Activated CD8-positive, alpha-beta memory T cell treated with anti-CD3 and anti-CD28 coated beads for 4 hours (primary cell): ENCODE measurements around the gene ZBTB7B.
"Not testable (repeated sequence)": the region's sequence is repeated elsewhere in the genome, so short reads cannot be mapped to it uniquely, and the experiment has no call there.

Experiments
- DNase-seq, 2 donors: peaks; one replicate each; pipeline ENCODE4 v3.0.0-alpha.2; 2020; ENCODE audit warnings: low read depth in 2 of 2

ZBTB7B gene

DNA sequence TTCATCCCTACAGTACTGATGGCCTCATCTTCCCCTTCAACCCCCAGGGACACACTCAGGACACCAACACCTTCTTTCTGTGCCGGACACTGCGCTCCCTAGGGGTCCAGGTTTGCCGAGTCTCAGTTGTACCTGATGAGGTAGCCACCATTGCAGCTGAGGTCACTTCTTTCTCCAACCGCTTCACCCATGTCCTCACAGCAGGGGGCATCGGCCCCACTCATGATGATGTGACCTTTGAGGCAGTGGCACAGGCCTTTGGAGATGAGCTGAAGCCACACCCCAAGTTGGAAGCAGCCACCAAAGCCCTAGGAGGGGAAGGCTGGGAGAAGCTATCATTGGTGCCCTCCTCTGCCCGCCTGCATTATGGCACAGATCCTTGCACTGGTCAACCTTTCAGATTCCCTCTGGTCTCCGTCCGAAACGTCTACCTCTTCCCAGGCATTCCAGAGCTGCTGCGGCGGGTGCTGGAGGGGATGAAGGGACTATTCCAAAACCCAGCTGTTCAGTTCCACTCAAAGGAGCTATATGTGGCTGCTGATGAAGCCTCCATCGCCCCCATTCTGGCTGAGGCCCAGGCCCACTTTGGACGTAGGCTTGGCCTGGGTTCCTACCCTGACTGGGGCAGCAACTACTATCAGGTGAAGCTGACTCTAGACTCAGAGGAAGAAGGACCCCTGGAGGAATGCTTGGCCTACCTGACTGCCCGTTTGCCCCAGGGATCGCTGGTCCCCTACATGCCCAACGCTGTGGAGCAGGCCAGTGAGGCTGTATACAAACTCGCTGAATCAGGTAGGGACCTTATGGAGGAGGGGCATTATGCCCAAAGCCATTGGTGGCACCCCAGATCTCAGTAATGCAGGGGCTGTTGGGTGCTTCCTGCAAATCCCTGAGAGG lies 14.3 kb upstream of the ZBTB7B start:
- no peak for DNase-seq

- DNase-seq: no peak
Measured at GRCh38 chr1:154989195-154989860, 13.3 kb upstream of the ZBTB7B start.

- DNase-seq: no peak
Measured at GRCh38 chr1:154990276-154990675, 12.3 kb upstream of the ZBTB7B start.

DNA sequence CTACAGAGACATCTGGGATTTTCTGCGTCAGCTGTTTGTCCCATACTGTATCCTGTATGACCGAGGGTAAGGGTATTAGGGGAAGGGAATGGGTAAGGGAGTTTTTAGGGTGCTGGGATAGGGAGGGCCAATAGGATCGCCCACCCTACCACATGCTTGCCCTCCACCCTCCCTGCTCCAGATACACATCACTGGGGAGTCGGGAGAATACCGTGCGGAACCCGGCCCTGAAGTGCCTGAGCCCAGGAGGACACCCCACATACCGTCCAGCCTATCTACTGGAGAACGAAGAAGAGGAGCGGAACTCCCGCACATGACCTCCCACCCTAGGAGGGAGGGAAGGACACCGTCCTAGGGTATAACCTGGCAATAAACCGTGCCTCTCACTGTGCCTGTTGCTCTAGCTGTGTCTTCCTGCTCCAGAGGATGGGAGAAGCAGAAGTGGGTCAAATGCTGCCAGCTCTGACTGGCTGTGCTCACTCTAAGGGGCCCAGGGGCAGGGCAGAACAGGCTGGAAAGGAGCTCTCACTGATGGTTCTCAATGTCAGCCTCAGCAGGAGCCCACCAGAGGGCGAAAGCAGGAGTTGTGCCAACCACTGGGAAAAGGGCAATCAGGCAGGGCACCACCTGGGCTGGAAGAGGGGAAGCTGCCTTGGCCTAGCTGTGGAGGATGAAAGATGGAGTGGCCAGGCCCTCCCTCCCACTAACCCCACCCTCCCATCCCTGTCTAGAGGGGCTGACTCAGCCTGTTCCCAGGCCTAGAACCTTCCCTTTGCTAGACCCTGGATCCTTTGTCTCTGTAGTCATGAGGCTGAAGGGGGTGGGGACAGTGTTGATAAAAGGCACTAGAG lies 9.7 kb upstream of the ZBTB7B start:
- DNase-seq: no peak

DNA sequence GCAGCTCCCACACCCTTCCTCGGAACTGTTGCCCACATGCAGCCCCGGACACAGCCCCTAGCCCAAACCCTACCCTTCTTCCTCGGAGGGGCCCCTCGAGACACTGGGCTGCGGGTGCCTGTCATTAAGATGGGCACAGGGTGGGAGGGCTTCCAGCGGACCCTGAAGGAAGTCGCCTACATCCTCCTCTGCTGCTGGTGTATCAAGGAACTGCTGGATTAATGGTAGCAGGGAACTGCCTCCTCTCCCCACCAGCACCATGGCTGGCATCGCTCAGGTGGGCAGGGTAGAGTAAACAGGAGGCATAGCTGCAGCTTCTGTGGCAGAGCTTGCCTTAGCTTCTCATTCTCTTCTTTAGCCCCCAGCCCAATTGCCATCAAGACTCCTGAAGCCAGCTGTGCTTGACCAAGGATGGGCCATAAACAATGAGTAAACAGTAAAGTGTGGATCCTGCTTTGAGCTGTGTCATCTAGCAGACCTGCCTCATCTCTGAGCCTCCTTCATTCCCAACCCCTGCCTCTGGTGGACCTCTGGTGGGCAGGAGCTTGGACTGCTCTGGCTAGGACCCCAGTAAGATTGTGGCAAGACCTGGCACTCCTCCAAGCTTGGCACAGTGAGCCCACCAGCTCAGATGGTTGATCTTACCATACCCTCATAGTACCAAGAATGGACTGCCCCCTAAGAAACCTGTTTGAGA lies 8.9 kb upstream of the ZBTB7B start, which contains the start of gene LENEP:
TSS of gene LENEP (plus strand) at position 15 of the 697 bp plus-strand sequence. CDS start at position 37, 22 bp downstream.
- DNase-seq: no peak

DNA sequence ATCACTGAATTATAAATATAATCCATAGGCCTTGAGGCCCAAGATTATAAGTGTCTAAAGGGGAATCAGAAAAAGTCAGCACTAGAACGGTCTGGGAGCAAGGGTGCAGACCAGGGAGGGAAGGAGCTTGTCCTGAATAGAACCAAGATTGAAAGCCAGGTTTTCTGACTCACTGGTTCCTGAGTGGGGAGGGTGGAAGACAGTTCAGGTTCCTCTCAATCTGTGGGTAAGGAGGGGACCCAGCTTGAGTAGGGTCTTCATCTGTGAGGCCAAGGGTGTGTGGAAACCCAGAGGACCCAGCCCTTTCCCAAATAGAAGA lies 8.4 kb upstream of the ZBTB7B start:
- DNase-seq: no peak

GRCh38 chr1:154994591-154994990 lies 8.0 kb upstream of the ZBTB7B start:
- DNase-seq: no peak

DNA sequence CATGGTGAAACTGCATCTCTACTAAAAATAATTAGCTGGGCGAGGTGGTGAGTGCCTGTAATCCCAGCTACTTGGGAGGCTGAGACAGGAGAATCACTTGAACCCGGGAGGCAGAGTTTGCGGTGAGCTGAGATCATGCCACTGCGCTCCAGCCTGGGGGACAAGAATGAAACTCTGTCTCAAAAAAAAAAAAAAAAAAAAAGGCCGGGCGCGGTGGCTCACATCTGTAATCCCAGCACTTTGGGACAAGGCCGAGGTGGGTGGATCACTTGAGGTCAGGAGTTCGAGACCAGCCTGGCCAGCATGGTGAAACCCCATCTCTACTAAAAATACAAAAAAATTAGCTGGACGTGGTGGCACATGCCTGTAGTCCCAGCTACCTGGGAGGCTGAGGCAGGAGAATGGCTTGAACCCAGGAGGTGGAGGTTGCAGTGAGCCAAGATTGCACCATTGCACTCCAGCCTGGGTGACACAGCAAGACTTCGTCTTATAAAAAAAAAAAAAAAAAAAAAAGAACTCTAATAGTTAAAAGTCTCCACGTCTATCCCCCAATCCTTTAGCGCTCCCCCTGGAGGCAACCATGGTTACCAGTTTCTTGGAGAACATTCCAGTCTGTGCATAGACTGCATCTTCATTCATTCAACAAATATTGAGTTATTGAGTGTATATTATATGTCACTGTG lies 7.2 kb upstream of the ZBTB7B start:
- DNase-seq: not testable (repeated sequence)

DNA sequence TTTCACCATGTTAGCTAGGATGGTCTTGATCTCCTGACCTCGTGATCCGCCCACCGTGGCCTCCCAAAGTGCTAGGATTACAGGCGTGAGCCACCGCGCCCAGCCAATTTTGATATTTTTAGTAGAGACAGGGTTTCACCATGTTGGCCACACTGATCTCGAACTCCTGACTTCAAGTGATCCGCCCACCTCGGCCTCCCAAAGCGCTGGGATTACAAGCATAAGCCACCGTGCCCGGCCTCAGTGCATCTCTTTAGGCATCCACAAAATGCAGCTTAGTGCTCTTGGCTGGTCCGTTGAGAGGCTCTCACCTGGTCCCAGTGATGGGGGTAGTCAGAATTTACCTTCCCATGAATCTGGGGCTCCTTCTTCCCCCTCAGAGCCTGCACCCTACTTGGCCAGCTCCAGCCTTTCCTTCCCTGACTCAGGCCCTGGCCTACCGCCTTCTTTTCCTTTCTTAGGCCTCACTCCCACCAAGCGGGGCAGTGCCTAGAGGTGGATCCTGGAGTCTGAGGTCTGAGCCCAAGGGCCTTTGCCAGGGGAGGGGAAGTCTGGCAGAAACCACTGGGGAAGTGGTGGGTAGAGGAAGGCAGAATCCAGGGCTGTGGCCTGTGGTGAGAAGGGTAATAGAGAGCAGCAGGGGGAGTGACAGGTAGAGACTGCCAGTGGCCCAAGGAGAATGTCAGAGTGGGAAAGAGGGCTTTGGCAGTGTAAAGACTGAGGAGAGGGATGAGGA lies 5.5 kb upstream of the ZBTB7B start:
- DNase-seq: no peak

DNA sequence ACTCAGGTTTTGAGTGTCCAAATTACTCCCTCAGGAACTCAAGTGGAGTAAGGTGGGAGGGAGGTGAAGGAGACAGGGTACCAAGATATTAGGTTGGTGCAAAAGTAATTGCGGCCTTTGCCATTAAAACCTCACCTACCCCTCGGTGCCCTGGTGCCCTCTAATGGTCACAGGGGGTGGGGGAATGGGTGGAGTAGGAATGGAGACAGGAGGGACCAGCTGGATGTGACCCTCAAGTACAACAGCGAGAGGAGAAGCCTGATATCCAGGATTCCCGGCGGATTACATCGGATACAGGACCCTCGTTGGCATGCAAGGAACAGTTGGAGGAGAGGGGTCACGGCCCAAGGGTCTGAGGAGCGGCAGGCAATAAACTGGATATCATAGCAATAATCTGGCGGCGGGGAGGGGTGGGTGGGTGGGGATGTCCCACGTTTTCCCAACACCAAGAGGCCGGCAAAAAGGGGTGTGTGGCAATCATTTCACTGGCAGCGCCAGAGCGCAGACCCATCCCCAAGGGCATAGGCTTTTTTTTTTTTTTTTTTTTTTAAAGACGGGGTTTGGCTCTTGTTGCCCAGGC lies 4.3 kb upstream of the ZBTB7B start:
- no peak for DNase-seq

DNA sequence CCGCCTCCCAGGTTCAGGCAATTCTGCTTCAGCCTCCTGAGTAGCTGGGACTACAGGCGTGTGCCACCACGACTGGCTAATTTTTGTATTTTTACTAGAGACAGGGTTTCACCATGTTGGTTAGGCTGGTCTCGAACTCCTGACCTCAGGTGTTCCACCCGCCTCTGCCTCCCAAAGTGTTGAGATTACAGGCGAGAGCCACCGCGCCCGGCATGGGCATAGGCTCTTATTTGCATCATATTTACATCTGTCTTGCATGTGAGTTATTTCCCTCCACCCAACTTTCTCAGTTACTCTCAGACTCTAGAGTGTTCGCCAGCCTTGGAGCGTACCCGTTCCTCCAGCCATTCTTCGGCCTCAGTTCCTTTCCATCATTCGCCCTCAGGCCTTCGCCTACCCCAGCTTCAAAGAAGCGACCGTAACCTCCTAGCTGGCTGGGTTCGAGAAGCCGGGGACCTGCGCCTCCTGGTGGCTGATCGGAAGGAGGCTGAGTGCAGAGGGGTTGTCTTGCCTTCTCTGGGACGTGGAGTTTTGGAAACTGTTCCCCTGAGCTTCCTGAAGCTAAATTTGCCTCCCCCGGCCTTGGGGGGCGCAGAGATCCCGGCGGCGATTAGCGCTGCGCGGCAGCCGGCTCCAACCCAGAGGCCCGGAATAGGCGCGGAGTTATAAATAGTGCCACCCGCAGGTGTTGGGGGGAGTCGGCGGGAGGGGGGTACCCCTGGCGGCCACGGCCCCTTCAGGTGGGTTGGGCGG lies 3.6 kb upstream of the ZBTB7B start:
- peak in 1 of 2 donors; percentile 47 for DNase-seq

DNA sequence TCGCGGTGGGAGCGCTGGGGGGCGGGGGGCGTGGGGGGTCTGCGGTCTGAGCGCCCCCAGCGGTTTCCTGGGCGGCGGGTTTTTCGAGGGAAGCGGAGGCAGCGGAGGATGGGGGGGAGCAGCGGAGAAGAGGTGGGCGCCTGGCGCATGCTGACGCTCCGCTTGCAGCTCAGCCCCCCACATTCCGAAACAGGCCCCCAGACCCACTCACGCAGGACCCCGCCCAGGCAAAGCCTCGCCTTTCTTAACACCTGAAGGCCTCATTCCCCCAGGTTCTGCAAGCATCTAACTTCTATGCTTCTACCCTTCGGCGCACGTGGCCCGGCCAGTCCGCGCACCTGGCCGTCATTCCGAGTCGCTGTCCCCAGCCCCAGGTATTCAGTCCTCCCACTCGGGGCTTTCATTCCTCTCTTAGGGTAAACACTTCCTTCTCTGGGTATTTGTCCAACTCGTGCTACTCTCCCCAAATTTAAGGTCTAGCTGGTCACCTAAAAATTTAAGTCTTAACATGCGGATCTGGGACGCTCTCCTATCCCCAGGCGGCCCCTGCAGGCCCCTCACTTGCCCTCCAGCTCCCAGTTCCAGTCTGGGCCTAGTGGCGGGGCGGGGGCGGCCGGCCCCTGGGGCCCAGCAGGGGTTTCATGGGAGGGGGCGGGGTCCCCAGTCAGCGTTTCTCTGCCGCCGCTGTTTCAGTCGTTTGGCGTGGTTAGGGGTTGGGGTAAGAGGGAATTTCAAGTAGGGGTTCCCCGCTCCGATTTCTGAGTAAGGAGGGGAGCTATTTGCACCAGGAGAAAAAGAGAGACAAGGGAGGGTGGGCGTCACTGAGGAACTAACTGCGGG lies 2.8 kb upstream of the ZBTB7B start:
- no peak for DNase-seq

DNA sequence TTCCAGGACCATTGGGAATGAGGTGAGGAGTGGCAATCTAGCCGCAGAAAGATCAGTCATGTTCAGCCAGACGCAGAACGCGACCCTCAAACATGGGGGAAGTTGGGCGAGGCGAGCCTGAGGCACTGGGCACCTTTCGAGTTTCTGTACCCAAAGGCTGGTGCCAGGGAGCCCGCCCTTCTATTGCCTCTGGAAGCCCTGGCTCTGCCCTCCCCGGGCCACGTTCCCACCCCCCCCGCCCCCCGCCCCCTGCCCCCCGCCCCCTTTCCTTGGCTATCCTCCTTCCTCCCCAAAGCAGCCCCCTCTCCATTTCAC lies 2.2 kb upstream of the ZBTB7B start:
- DNase-seq: no peak

DNA sequence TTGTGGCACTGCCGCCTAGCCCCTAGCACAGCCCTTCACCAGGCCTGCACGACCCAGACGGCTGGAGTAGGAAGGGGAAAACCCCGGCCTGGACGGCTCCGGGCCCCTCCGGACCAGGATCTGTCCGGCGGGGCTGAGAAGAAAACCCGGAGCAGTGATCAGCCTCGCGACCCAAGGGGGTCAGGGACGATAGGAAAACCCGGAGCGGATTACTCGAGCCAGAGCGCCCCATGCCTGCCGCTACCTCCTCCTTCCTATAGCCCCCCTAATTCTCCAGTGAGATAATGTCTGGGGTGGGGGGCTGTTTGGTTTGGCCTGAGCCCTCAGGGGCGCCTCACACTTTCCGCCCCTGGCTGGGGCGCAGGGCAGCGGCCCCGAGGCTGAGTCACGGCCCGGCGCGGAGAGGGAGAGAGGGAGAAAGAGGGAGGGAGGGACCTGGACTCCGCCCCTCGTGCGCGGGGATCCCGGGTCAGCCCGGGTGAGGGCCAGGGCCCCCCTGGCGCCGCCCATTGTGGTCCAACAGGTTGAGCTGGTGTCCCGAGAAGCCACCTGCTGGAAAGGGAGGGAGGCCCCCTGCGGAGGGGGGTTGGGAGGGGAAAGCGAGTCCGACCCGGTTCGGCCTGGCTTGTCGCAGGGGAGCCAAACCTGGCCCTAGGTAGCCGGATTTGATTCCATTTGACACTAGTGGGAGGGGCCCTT lies 1.7 kb upstream of the ZBTB7B start:
- DNase-seq: peak; percentile 56 to 62

GRCh38 chr1:155001425-155001674 lies 1.3 kb upstream of the ZBTB7B start:
- no peak for DNase-seq

DNA sequence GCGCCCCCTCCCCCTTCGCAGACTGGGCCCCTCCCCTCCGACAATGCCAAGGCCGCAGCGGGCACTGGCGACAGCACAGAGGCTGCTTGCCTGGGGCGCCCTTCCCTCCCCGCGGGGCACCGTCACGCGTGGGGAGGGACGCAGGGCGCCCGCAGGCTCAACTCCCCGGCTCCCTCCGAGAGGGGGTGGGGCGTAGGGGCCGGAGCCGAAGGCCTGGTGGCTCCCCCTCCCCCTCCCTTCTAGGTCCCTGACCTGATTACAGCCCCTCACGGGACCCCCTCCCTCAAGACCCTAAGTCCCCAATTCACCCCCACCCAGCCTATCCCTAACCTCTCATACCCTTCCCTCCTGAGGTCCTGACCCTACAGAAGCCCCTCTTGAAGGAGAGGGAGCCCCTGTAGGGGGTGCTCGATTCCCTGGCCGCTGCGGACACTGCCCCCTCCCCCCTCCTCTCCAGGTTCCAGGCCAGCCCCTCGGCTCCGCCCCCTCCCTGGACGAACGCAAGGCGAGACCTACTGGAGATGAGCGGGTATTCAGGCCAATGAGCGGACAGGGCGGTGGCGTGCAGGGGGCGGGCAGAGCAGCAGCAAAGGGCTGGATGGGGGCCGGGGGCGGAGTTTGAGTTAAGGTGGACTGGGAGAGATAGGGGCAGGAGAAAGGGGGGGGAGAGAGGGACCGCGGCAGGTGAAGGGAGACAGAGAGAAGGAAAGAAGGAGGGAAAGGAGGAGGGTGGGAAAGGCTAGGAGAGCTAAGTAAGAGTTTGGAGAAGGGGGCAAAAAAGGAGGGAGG lies 733 bp upstream of the ZBTB7B start:
- peak; percentile 96 for DNase-seq

GRCh38 chr1:155003227-155003765 lies 694 bp downstream of the ZBTB7B start:
- DNase-seq: no peak
